Kidney tubule cell (primary cell): Measurements from ENCODE around the gene RBM22.
"Not testable (repeated sequence)": the region's sequence is repeated elsewhere in the genome, so short reads cannot be mapped to it uniquely, and the experiment has no call there.

Experiments
- DNase-seq: peaks from one replicate; pipeline ENCODE4 v3.0.0-alpha.2; 2018; ENCODE audit warnings: low spot score

The RBM22 gene

GRCh38 chr5:150700594-150701377, at the start of gene RBM22:
Gene RBM22, minus strand, starts transcription at chr5:150701062. Its CDS starts 77 bp downstream, at chr5:150700985.
- DNase-seq, result peak; percentile 91

- no peak for DNase-seq
Observed at GRCh38 chr5:150750469-150750868, 49.6 kb upstream of the RBM22 start.

GRCh38 chr5:150743142-150743488, 42.3 kb upstream of the RBM22 start:
- not testable (repeated sequence) for DNase-seq

GRCh38 chr5:150742455-150743141, 41.7 kb upstream of the RBM22 start:
- not testable (repeated sequence) for DNase-seq

- no peak for DNase-seq
Observed at GRCh38 chr5:150740992-150741391, 40.1 kb upstream of the RBM22 start.

- DNase-seq, result no peak
Observed at GRCh38 chr5:150738862-150739261, 38.0 kb upstream of the RBM22 start.

- DNase-seq, result no peak
Observed at GRCh38 chr5:150734579-150735384, 33.9 kb upstream of the RBM22 start.

- no peak for DNase-seq
Observed at GRCh38 chr5:150731669-150732242, 30.9 kb upstream of the RBM22 start.

- no peak for DNase-seq
Observed at GRCh38 chr5:150729859-150730258, 29.0 kb upstream of the RBM22 start.

- DNase-seq, result no peak
Observed at GRCh38 chr5:150723845-150724244, 23.0 kb upstream of the RBM22 start.

GRCh38 chr5:150710165-150710564, 9.3 kb upstream of the RBM22 start:
- no peak for DNase-seq

GRCh38 chr5:150706776-150707390, 6.0 kb upstream of the RBM22 start:
- no peak for DNase-seq

GRCh38 chr5:150703762-150704161, 2.9 kb upstream of the RBM22 start:
- no peak for DNase-seq

- DNase-seq, result no peak
Observed at GRCh38 chr5:150700246-150700593, 642 bp downstream of the RBM22 start.

GRCh38 chr5:150694612-150695011, 6.2 kb downstream of the RBM22 start:
- no peak for DNase-seq

GRCh38 chr5:150692276-150692675, 8.6 kb downstream of the RBM22 start:
- DNase-seq, result no peak

- DNase-seq, result no peak
Observed at GRCh38 chr5:150690760-150691159, 10.1 kb downstream of the RBM22 start.

GRCh38 chr5:150689120-150689519, 11.7 kb downstream of the RBM22 start:
- DNase-seq, result no peak

- DNase-seq, result no peak
Observed at GRCh38 chr5:150676578-150676977, 24.3 kb downstream of the RBM22 start.

- DNase-seq, result no peak
Observed at GRCh38 chr5:150675069-150675468, 25.8 kb downstream of the RBM22 start.

- DNase-seq, result no peak
Observed at GRCh38 chr5:150674341-150674821, 26.5 kb downstream of the RBM22 start.

- DNase-seq, result no peak
Observed at GRCh38 chr5:150672884-150673275, 28.0 kb downstream of the RBM22 start.
